Measurements from ENCODE around the gene SCN2A.

GRCh38 chr2:165280356-165280755, 41.1 kb downstream of the SCN2A start:
- TF ChIP-seq CTCF (IDR thresholded peaks at IDR 0.05) (no peak), POLR2A (IDR thresholded peaks at IDR 0.05) (no peak)

All from body of pancreas (tissue), 4 donors.